ENCODE results near the gene ITPK1. TPM values are rescaled to one million over a fixed set of nuclear protein-coding genes. Genes with fewer than 3 reads are reported as not detected.

The ITPK1 gene
- total RNA-seq, 1 experiment from 2014 or later = 88.6 TPM

GRCh38 chr14:92925446-92925845 lies 190.3 kb downstream of the ITPK1 start:
- Histone ChIP-seq H3K79me2 (ENCODE audit: low read depth) (no peaks in the 10 kb centered on the region), H3K27me3 (ENCODE audit: insufficient read depth, low read depth) (no peaks in the 10 kb centered on the region), H3K36me3 (ENCODE audit: low read depth) (no peaks in the 10 kb centered on the region), H3K4me1 (replicated peaks; ENCODE audit: insufficient read depth) (peaks cover 21% of the 10 kb centered on the region), H3F3A (ENCODE audit: insufficient read depth, low read depth) (peaks cover 29% of the 10 kb centered on the region), H3K9me2 (ENCODE audit: insufficient read depth) (no peaks in the 10 kb centered on the region), H2AFZ (no peak overlapping the region), H3K9me3 (ENCODE audit: insufficient read depth, low read depth) (no peaks in the 10 kb centered on the region), H3K27ac (no peak overlapping the region), H4K20me1 (ENCODE audit: insufficient read depth) (no peaks in the 10 kb centered on the region), H3K4me2 (no peak overlapping the region), H3K4me3 (no peak overlapping the region)
- no peak for DNase-seq
- BruUV-seq (replicated peaks) = no TSS peak
- intact Hi-C loops (cut with micrococcal nuclease; ENCODE audit: unreplicated experiment) = no loop called here
- ChIA-PET POLR2A (ENCODE audit: unreplicated experiment) (no interaction called here), CTCF (no interaction called here)
- TF ChIP-seq CTCF (conservative IDR thresholded peaks at IDR 0.05) = no peak
- no peak for TF ChIP-seq EZH2 (IDR thresholded peaks at IDR 0.05; ENCODE audit: low read depth)

- H3F3A ChIP-seq (ENCODE audit: insufficient read depth, low read depth) = peaks cover 27% of the 10 kb centered on the region
- peaks cover 21% of the 10 kb centered on the region for H3K4me1 ChIP-seq (replicated peaks; ENCODE audit: insufficient read depth)
- no peaks in the 10 kb centered on the region for H3K9me2 ChIP-seq (ENCODE audit: insufficient read depth)
- H2AFZ ChIP-seq = no peak overlapping the region
- TF ChIP-seq EZH2 (IDR thresholded peaks at IDR 0.05; ENCODE audit: low read depth) (no peak), CTCF (conservative IDR thresholded peaks at IDR 0.05) (no peak)
- H3K4me3 ChIP-seq = no peak overlapping the region
- no peak for DNase-seq
- ChIA-PET POLR2A (ENCODE audit: unreplicated experiment) (no interaction called here), CTCF (no interaction called here)
- H3K36me3 ChIP-seq (ENCODE audit: low read depth) = no peaks in the 10 kb centered on the region
- intact Hi-C loops (cut with micrococcal nuclease; ENCODE audit: unreplicated experiment) = no loop called here
- H3K27me3 ChIP-seq (ENCODE audit: insufficient read depth, low read depth) = no peaks in the 10 kb centered on the region
- H4K20me1 ChIP-seq (ENCODE audit: insufficient read depth) = no peaks in the 10 kb centered on the region
- H3K4me2 ChIP-seq = no peak overlapping the region
- no peaks in the 10 kb centered on the region for H3K79me2 ChIP-seq (ENCODE audit: low read depth)
- no TSS peak for BruUV-seq (replicated peaks)
- H3K27ac ChIP-seq = no peak overlapping the region
- no peaks in the 10 kb centered on the region for H3K9me3 ChIP-seq (ENCODE audit: insufficient read depth, low read depth)
Measured at GRCh38 chr14:92924247-92924646, 191.5 kb downstream of the ITPK1 start.

- Histone ChIP-seq H3K9me2 (ENCODE audit: insufficient read depth) (no peaks in the 10 kb centered on the region), H3F3A (ENCODE audit: insufficient read depth, low read depth) (peaks cover 27% of the 10 kb centered on the region; the same call in 1 of the 2 replicates), H3K4me1 (replicated peaks; ENCODE audit: insufficient read depth) (peaks cover 21% of the 10 kb centered on the region), H2AFZ (no peak overlapping the region), H3K27ac (no peak overlapping the region), H3K4me2 (no peak overlapping the region), H3K9me3 (ENCODE audit: insufficient read depth, low read depth) (no peaks in the 10 kb centered on the region), H3K4me3 (no peak overlapping the region), H3K79me2 (ENCODE audit: low read depth) (no peaks in the 10 kb centered on the region), H3K36me3 (ENCODE audit: low read depth) (no peaks in the 10 kb centered on the region), H3K27me3 (ENCODE audit: insufficient read depth, low read depth) (no peaks in the 10 kb centered on the region), H4K20me1 (ENCODE audit: insufficient read depth) (no peaks in the 10 kb centered on the region)
- TF ChIP-seq EZH2 (IDR thresholded peaks at IDR 0.05; ENCODE audit: low read depth) = no peak
- no peak for TF ChIP-seq CTCF (conservative IDR thresholded peaks at IDR 0.05)
- CTCF ChIA-PET = no interaction called here
- no peak for DNase-seq
- POLR2A ChIA-PET (ENCODE audit: unreplicated experiment) = no interaction called here
- BruUV-seq (replicated peaks) = no TSS peak
- intact Hi-C loops (cut with micrococcal nuclease; ENCODE audit: unreplicated experiment) = no loop called here
Measured at GRCh38 chr14:92923744-92924103, 192.0 kb downstream of the ITPK1 start.
